Thyroid gland (tissue), 4 donors: Measurements from ENCODE around the gene SUPT5H. TPM values are rescaled to one million over a fixed set of nuclear protein-coding genes. Genes with fewer than 3 reads are reported as not detected.

Experiments
- DNase-seq, 2 donors: peaks; one replicate each; pipeline ENCODE4 v3.0.0-alpha.2; 2019
- H3K27ac ChIP-seq, 3 donors: fragments of 200-600 bp; sonication (generic); 1 replicate in 2 of 3; 2 replicates in 1 of 3; pipeline ENCODE4 v1.5.1; 2016 to 2019; ENCODE audit warnings: mild to moderate bottlenecking in 1 of 3, moderate library complexity in 1 of 3
- H3K27me3 ChIP-seq: fragments of 200-600 bp; sonication (generic); one replicate; pipeline ENCODE4 v1.5.1; 2019
- H3K36me3 ChIP-seq, 2 donors: fragments of 200-600 bp; sonication (generic); one replicate each; pipeline ENCODE4 v1.5.1; 2016 to 2019
- H3K4me1 ChIP-seq, 2 donors: fragments of 200-600 bp; sonication (generic); one replicate each; pipeline ENCODE4 v1.5.1; 2017 to 2019
- H3K4me3 ChIP-seq, 3 donors: fragments of 200-600 bp; sonication (generic); replicated peaks in 1 of 3; 1 replicate in 2 of 3; 2 replicates in 1 of 3; pipeline ENCODE4 v1.5.1; 2016; ENCODE audit warnings: mild to moderate bottlenecking in 1 of 3
- H3K9me3 ChIP-seq: fragments of 200-600 bp; sonication (generic); one replicate; pipeline ENCODE4 v1.5.1; 2017
- POLR2A ChIP-seq, 2 donors: fragments of 450-650 bp; IDR thresholded peaks; one replicate each; pipeline ENCODE4 v1.6.1; 2017; ENCODE audit warnings: antibody characterized with exemption in 2 of 2, mild to moderate bottlenecking in 2 of 2, moderate library complexity in 1 of 2
- WGBS, 2 donors: methylation state at CpG; one replicate each; pipeline ENCODE4 v1.1.5; 2017; 5-methylcytosine and 5-hydroxymethylcytosine counted together
- intact Hi-C: fragments of 100-400 bp; cut with DNase I; formaldehyde crosslinking; loops from one replicate; pipeline ENCODE4 v1.15.1; 2023
- total RNA-seq, 4 donors: library from RNA; depleted of rRNA; stranded (reverse); fragments of >200 nt; gene quantifications; one replicate each; pipeline ENCODE4 v1.2.3, GENCODE V29; 2016
- TF ChIP-seq, protein P1 (sequence below), 6 experiments: fragments of 200-600 bp in 3 of 6; fragments of 450-650 bp in 3 of 6; sonication (generic) in 3 of 6; IDR thresholded peaks; one replicate each; pipeline ENCODE4 v1.5.1; 2016 to 2019; ENCODE audit warnings: antibody characterized with exemption in 6 of 6, mild to moderate bottlenecking in 2 of 6, inconsistent platforms in 1 of 6, moderate library complexity in 1 of 6

SUPT5H gene
- total RNA-seq, 4 donors from 2014 or later: 93.6 to 203 (median 116) TPM

DNA sequence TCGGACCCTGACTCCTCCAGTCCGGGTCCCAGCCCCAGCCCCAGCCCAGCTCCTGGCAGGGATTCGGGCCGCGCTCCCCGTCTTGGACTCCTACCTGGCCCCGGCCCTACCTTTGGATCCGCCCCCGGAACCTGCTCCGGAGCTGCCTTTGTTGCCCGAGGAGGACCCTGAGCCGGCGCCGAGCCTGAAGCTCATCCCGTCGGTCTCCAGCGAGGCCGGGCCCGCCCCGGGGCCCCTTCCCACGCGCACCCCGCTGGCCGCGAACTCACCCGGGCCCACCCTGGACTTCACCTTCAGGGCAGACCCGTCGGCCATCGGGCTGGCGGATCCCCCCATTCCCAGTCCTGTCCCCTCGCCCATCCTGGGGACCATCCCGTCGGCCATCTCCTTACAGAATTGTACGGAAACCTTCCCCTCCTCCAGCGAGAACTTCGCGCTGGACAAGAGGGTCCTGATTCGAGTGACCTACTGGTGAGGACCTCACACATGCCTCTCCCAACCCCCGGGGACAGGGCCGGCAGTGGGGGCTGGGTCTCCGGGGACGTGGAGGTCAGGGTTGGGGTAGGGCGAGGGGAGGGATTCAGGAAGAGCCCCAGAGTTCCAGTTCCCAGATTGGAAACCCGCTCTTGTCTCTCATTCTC is 70.3 kb downstream of the SUPT5H start:
- Histone ChIP-seq H3K4me3 (peak overlapping the region; percentile 6 to 58 (median 10)), H3K36me3 (no peaks in the 10 kb centered on the region), H3K4me1 (peaks cover 18 to 42% of the 10 kb centered on the region in 2 donors), H3K27ac (peak overlapping the region in 2 of 3 donors; percentile 12 to 47), H3K27me3 (no peaks in the 10 kb centered on the region), H3K9me3 (no peaks in the 10 kb centered on the region)
- WGBS, 2 donors: 2 to 11% methylated on average over 9 to 10 of the region's 44 CpGs
- intact Hi-C loops: no loop called here
- TF ChIP-seq POLR2A (IDR thresholded peaks at IDR 0.05): no peak
- DNase-seq: peak; percentile 40 to 44

DNA sequence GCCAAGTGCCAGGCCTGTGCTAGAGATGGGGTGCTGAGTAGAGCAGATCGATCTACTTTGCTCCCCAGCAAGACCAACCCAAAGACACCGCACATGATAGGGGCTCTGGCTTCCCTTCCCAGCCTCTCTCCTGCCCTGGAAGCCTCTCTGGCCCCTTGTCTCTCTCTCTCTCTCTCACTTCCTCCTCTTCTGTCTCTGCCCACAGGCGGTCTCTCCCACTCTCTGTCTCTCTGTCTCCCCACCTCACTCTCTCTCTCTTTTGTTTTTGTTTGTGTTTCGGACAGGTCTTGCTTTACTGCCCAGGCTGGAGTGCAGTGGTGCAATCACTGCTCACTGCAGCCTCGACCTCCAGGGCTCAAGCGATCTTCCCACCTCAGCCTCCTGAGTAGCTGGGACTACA is 70.9 kb downstream of the SUPT5H start:
- H3K4me3 ChIP-seq: peak overlapping the region in 1 of 3 donors; percentile 58
- no peaks in the 10 kb centered on the region for H3K36me3 ChIP-seq
- H3K9me3 ChIP-seq: no peaks in the 10 kb centered on the region
- no peak for TF ChIP-seq POLR2A (IDR thresholded peaks at IDR 0.05)
- TF ChIP-seq, protein P1, sequence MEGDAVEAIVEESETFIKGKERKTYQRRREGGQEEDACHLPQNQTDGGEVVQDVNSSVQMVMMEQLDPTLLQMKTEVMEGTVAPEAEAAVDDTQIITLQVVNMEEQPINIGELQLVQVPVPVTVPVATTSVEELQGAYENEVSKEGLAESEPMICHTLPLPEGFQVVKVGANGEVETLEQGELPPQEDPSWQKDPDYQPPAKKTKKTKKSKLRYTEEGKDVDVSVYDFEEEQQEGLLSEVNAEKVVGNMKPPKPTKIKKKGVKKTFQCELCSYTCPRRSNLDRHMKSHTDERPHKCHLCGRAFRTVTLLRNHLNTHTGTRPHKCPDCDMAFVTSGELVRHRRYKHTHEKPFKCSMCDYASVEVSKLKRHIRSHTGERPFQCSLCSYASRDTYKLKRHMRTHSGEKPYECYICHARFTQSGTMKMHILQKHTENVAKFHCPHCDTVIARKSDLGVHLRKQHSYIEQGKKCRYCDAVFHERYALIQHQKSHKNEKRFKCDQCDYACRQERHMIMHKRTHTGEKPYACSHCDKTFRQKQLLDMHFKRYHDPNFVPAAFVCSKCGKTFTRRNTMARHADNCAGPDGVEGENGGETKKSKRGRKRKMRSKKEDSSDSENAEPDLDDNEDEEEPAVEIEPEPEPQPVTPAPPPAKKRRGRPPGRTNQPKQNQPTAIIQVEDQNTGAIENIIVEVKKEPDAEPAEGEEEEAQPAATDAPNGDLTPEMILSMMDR (IDR thresholded peaks at IDR 0.05): no peak
- WGBS, 2 donors: 29 to 31% methylated on average over 6 of the region's 6 CpGs
- H3K27me3 ChIP-seq: no peaks in the 10 kb centered on the region
- no peak overlapping the region for H3K27ac ChIP-seq
- intact Hi-C loops: no loop called here
- DNase-seq: peak in 1 of 2 donors; percentile 10
- H3K4me1 ChIP-seq: peaks cover 21 to 48% of the 10 kb centered on the region in 2 donors

DNA sequence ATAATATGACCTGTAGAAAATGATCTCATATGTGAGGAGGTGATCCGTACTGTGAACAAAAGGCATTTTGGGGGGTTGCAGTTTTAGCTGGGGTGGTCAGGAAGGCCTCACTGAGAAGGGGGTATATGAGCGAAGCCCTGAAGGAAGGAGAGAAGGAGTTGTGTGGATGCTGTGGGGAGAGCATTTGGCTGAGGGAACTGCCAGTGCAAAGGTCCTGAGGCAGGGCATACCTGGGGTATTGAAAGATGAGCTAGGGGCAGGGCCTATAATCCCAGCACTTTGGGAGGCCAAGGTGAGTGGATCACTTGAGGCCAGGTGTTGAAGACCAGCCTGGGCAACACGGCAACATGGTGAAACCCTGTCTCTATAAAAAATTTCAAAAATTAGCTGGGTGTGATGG is 72.0 kb downstream of the SUPT5H start:
- no peaks in the 10 kb centered on the region for H3K36me3 ChIP-seq
- 80 to 81% methylated on average over 3 of the region's 3 CpGs for WGBS, 2 donors
- H3K27me3 ChIP-seq: no peaks in the 10 kb centered on the region
- TF ChIP-seq, protein P1 (IDR thresholded peaks at IDR 0.05): no peak
- no peak for TF ChIP-seq POLR2A (IDR thresholded peaks at IDR 0.05)
- H3K9me3 ChIP-seq: no peaks in the 10 kb centered on the region
- peaks cover 21 to 50% of the 10 kb centered on the region in 2 donors for H3K4me1 ChIP-seq
- no peak overlapping the region for H3K27ac ChIP-seq
- H3K4me3 ChIP-seq: no peak overlapping the region
- intact Hi-C loops: no loop called here
- no peak for DNase-seq

DNA sequence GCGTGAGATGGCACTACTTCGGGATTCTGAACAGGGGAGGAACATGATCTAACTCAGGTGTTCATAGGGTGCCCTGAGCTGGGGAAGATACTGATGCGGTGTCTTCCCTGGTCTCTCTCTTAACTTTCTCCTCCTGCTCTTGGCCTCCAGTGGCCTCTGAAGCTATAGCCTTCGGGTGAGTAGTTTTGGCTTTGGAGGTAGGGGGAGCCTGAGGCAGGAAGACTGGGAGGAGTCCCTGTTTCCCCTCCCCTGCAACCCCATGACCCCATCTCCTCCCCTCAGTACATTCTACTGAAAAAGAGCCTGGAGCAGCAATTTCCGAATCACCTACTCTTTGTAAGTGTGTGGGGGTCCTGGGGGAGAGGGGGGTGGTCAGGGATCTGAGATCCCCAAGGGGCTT is 73.1 kb downstream of the SUPT5H start:
- DNase-seq: no peak
- no peak overlapping the region for H3K4me3 ChIP-seq
- WGBS, 2 donors: 74 to 78% methylated on average over 5 of the region's 5 CpGs
- H3K27ac ChIP-seq: peak overlapping the region in 2 of 3 donors; percentile 87 to 89
- no peaks in the 10 kb centered on the region for H3K9me3 ChIP-seq
- TF ChIP-seq, protein P1 (IDR thresholded peaks at IDR 0.05): no peak
- no peak for TF ChIP-seq POLR2A (IDR thresholded peaks at IDR 0.05)
- peaks cover 21 to 50% of the 10 kb centered on the region in 2 donors for H3K4me1 ChIP-seq
- intact Hi-C loops: no loop called here
- H3K27me3 ChIP-seq: no peaks in the 10 kb centered on the region
- H3K36me3 ChIP-seq: no peaks in the 10 kb centered on the region

DNA sequence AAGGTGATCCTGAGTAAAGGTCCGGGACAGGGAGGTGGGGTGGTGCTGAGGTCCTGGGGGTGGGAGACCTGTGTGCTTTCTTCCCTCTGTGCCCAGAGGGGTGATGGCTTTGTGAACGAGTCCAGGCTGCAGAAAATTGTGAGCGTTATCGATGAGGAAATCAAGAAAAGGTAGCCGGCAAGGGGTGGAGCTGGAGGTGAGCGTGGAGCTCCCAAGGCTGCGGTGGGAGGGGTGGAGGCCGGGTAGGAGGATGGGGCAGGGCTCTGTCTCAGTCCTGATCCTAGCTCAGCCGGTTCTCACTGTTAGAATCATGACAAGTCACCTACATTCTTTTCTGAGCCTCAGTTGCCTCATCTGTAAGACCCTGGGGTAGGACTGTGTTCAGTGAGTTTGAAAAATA is 73.6 kb downstream of the SUPT5H start:
- Histone ChIP-seq H3K4me1 (peaks cover 21 to 50% of the 10 kb centered on the region in 2 donors), H3K9me3 (no peaks in the 10 kb centered on the region), H3K4me3 (no peak overlapping the region), H3K36me3 (no peaks in the 10 kb centered on the region), H3K27me3 (no peaks in the 10 kb centered on the region), H3K27ac (peak overlapping the region; percentile 87 to 90 (median 89))
- intact Hi-C loops: no loop called here
- WGBS, 2 donors: 68 to 70% methylated on average over 9 of the region's 9 CpGs
- DNase-seq: no peak
- TF ChIP-seq POLR2A (IDR thresholded peaks at IDR 0.05): no peak
- TF ChIP-seq, protein P1 (IDR thresholded peaks at IDR 0.05): no peak
